K562 (cell line): Measurements from ENCODE around the gene DNAJC11. TPM values are rescaled to one million over a fixed set of nuclear protein-coding genes. Genes with fewer than 3 reads are reported as not detected.
A peak's percentile ranks its signal among the peaks of the same experiment; 100 is the strongest.

ENCODE experiments used
- ATAC-seq: fragments of 200-7000 bp; cut with Tn5 transposase; 3 replicates; pipeline ENCODE4 v1.9.1; 2020; ENCODE audit warnings: moderate library complexity
- BruUV-seq: library from RNA; stranded (reverse); fragments of 400-500 nt; replicated peaks from 2 replicates; lab custom pipeline; 2021; lab: Mats Ljungman, UMichigan
- CTCF ChIA-PET: fragments of 300-600 bp; formaldehyde crosslinking; extraction: SDS; loops from one replicate; lab custom pipeline; 2021; ENCODE audit warnings: low intra/inter-chr PET ratio; lab: Yijun Ruan, JAX
- POLR2A ChIA-PET: fragments of 300-600, 350-650 bp; sonication (Branson Sonifier 250); formaldehyde crosslinking; extraction: SDS; loops from one replicate; lab custom pipeline; 2021; ENCODE audit warnings: antibody characterized with exemption, inconsistent platforms; lab: Yijun Ruan, JAX
- DNase-seq, 4 experiments: peaks; one replicate each; pipeline versions ENCODE4 v3.0.0 to v3.0.0-alpha.2; 2011 to 2018; ENCODE audit warnings: low spot score in 3 of 4, mixed read lengths in 3 of 4; ENCODE audit errors: extremely low read depth in 1 of 4
- FAIRE-seq: peaks from 2 replicates; lab custom pipeline; 2011; peaks lifted over from hg19 to GRCh38; lab: Jason Lieb, UNC
- H2AFZ ChIP-seq: 2 replicates; pipeline ENCODE4 v1.6.0; 2011; ENCODE audit warnings: low read depth, low read length, control low read depth, inconsistent platforms
- H3K27ac ChIP-seq: fragments of 200-600 bp; 3 replicates; pipeline ENCODE4 v1.8.0; 2011; ENCODE audit warnings: low read depth, mild to moderate bottlenecking, control low read depth, inconsistent platforms, low read length, moderate library complexity, mixed read lengths; ENCODE audit errors: extremely low read depth
- H3K27me3 ChIP-seq, 2 experiments: fragments of 300-600 bp in 1 of 2; 2 replicates in 1 of 2; 3 replicates in 1 of 2; pipeline versions ENCODE4 v1.6.0 to v1.8.0; 2011; ENCODE audit warnings: inconsistent platforms in 2 of 2, low read length in 2 of 2, mild to moderate bottlenecking in 1 of 2, mixed read lengths in 1 of 2, moderate library complexity in 1 of 2; ENCODE audit not compliant: control insufficient read depth in 2 of 2, insufficient read depth in 2 of 2
- H3K36me3 ChIP-seq: fragments of 300-600 bp; 3 replicates; pipeline ENCODE4 v1.8.0; 2011; ENCODE audit warnings: mild to moderate bottlenecking, low read length, inconsistent platforms; ENCODE audit not compliant: control insufficient read depth, insufficient read depth
- H3K4me1 ChIP-seq, 2 experiments: fragments of 200-600 bp in 1 of 2; replicated peaks in 1 of 2; 2 replicates in 1 of 2; 3 replicates in 1 of 2; pipeline versions ENCODE4 v1.5.1 to v1.8.0; 2011; ENCODE audit warnings: inconsistent platforms in 2 of 2, low read length in 2 of 2, mild to moderate bottlenecking in 1 of 2, mixed read lengths in 1 of 2, moderate library complexity in 1 of 2; ENCODE audit not compliant: control insufficient read depth in 2 of 2, insufficient read depth in 2 of 2
- H3K4me2 ChIP-seq: 2 replicates; pipeline ENCODE4 v1.6.1; 2011; ENCODE audit warnings: low read length, control low read depth, inconsistent platforms, mixed read lengths; ENCODE audit not compliant: insufficient read depth
- H3K4me3 ChIP-seq: fragments of 200-600 bp; sonication (generic), shearing (Covaris generic); 2 replicates; pipeline ENCODE4 v1.5.1; 2016; ENCODE audit warnings: control low read depth, inconsistent platforms
- H3K79me2 ChIP-seq: fragments of 200-600 bp; 3 replicates; pipeline ENCODE4 v1.8.0; 2011; ENCODE audit warnings: low read length, inconsistent platforms; ENCODE audit not compliant: control insufficient read depth, insufficient read depth
- H3K9ac ChIP-seq, 2 experiments: 2 replicates each; pipeline versions ENCODE4 v1.6.0 to v1.6.1; 2011; ENCODE audit warnings: low read depth in 2 of 2, low read length in 2 of 2, control low read depth in 1 of 2, inconsistent platforms in 1 of 2, mild to moderate bottlenecking in 1 of 2, mixed read lengths in 1 of 2; ENCODE audit not compliant: insufficient read depth in 1 of 2
- H3K9me1 ChIP-seq: one replicate; pipeline ENCODE4 v1.6.0; 2011; ENCODE audit warnings: inconsistent platforms, mild to moderate bottlenecking, low read length, moderate library complexity; ENCODE audit not compliant: control insufficient read depth, insufficient read depth
- H3K9me3 ChIP-seq: replicated peaks from 2 replicates; pipeline ENCODE4 v1.5.1; 2011; ENCODE audit warnings: low read depth, low read length, inconsistent platforms; ENCODE audit not compliant: control insufficient read depth, insufficient read depth
- H4K20me1 ChIP-seq: replicated peaks from 2 replicates; pipeline ENCODE4 v1.6.1; 2011; ENCODE audit warnings: low read length, inconsistent platforms, mixed read lengths; ENCODE audit not compliant: control insufficient read depth, insufficient read depth
- ARHGAP35 ChIP-seq: fragments of 450-650 bp; IDR thresholded peaks from 2 replicates; pipeline ENCODE4 v1.6.1; 2018; ENCODE audit not compliant: partially characterized antibody
- E2F6 ChIP-seq, 2 experiments: IDR thresholded peaks; 2 replicates each; pipeline ENCODE4 v1.6.1; 2011; ENCODE audit warnings: borderline replicate concordance in 1 of 2, control low read depth in 1 of 2, low read depth in 1 of 2, low read length in 1 of 2, mild to moderate bottlenecking in 1 of 2, mixed read lengths in 1 of 2, moderate library complexity in 1 of 2; ENCODE audit not compliant: insufficient read depth in 1 of 2, insufficient read length in 1 of 2, poor library complexity in 1 of 2, severe bottlenecking in 1 of 2; ENCODE audit errors: extremely low read depth in 1 of 2
- FOXP4 ChIP-seq: sonication (generic); formaldehyde crosslinking; IDR thresholded peaks from 2 replicates; pipeline ENCODE4 v1.8.0; 2022; ENCODE audit warnings: mild to moderate bottlenecking, missing genetic modification reagents, borderline replicate concordance
- GABPA ChIP-seq: fragments of 200-800 bp; sonication (Bioruptor generic); conservative IDR thresholded peaks from 2 replicates; pipeline ENCODE4 v1.6.1; 2016; ENCODE audit warnings: low read depth, missing genetic modification characterization, missing compliant biosample characterization
- OTX1 ChIP-seq: fragments of 450-650 bp; formaldehyde crosslinking; IDR thresholded peaks from 2 replicates; pipeline ENCODE4 v1.4.0; 2022; ENCODE audit warnings: mild to moderate bottlenecking
- TAF1 ChIP-seq: IDR thresholded peaks from 2 replicates; pipeline ENCODE4 v1.6.1; 2011; ENCODE audit warnings: mild to moderate bottlenecking, low read length, moderate library complexity; ENCODE audit not compliant: insufficient read depth, control insufficient read depth, severe bottlenecking; ENCODE audit errors: extremely low read depth
- UBTF ChIP-seq, 2 experiments: IDR thresholded peaks; 2 replicates each; pipeline ENCODE4 v1.6.1; 2012; ENCODE audit warnings: improper control_type of control experiment in 2 of 2, low read depth in 2 of 2, low read length in 2 of 2, borderline replicate concordance in 1 of 2
- ZNF165 ChIP-seq: fragments of 250-450 bp; sonication (Bioruptor Pico); IDR thresholded peaks from 2 replicates; pipeline ENCODE4 v1.4.0; 2020; ENCODE audit warnings: borderline replicate concordance
- ZNF586 ChIP-seq: fragments of 450-650 bp; formaldehyde crosslinking; conservative IDR thresholded peaks from 2 replicates; pipeline ENCODE4 v1.4.0; 2020; ENCODE audit warnings: mild to moderate bottlenecking, moderate library complexity
- WGBS: fragments of 100-300 bp; shearing (Covaris generic); methylation state at CpG from one replicate; pipeline ENCODE4 v1.1.6; 2016; ENCODE audit warnings: low coverage, mixed read lengths; ENCODE audit not compliant: insufficient coverage; ENCODE audit errors: missing lambda C conversion rate; 5-methylcytosine and 5-hydroxymethylcytosine counted together
- in situ Hi-C: fragments of 300-500 bp; cut with MboI; formaldehyde crosslinking; loops from 4 replicates; pipeline ENCODE4 v1.15.0; 2018; ENCODE audit warnings: inconsistent platforms, mixed read lengths
- intact Hi-C: fragments of 100-400 bp; cut with micrococcal nuclease; formaldehyde crosslinking; loops from 2 replicates; pipeline ENCODE4 v1.14.2; 2022
- polyA plus RNA-seq, 8 experiments: library from polyadenylated mRNA; depleted of rRNA in 4 of 8; stranded (reverse) in 5 of 8; unstranded in 3 of 8; fragments of >200 nt; fragmentation: Nextera tagmentation in 2 of 8; fragmentation: Illumina TruSeq in 1 of 8; extraction: Ambion mirVana in 2 of 8; extraction: Trizol in 1 of 8; gene quantifications; 2 replicates each; pipeline versions ENCODE4 v1.2.1 to v1.2.3, GENCODE V29; 2011 to 2014; ENCODE audit warnings: inconsistent platforms in 1 of 8, missing spikeins in 1 of 8
- total RNA-seq, 7 experiments: library from RNA; depleted of rRNA in 6 of 7; stranded (reverse); fragments of >200 nt in 6 of 7; fragmentation: Illumina TruSeq in 2 of 7; extraction: Trizol in 2 of 7; gene quantifications; 2 replicates each; pipeline versions ENCODE4 v1.2.1 to v1.2.3, GENCODE V29; 2011 to 2021; ENCODE audit warnings: low replicate concordance in 1 of 7

The DNAJC11 gene
- total and polyA plus RNA-seq, 9 of the 15 experiments (the other 6 are each of a cell fraction or from before 2014, with no cell fraction given) = 14.1 to 123 (median 76.6) TPM

GRCh38 chr1:6614019-6614928 is 87.3 kb downstream of the DNAJC11 start:
- peak; percentile 91 to 97 (median 95) for DNase-seq
- H3K9ac ChIP-seq = peak overlapping the region; percentile 79 to 97
- ChIA-PET POLR2A (interaction anchor here (0.6 to 1.2 kb wide), 6 partner anchors 9 to 53 kb away, joined by 3 to 10 read pairs (median 4); partner anchors contain the start of gene KLHL21), CTCF (no interaction called here)
- no peaks in the 10 kb centered on the region for H3K9me1 ChIP-seq
- no peak for FAIRE-seq
- peak overlapping the region; percentile 97 for H3K4me3 ChIP-seq
- H3K27me3 ChIP-seq = no peaks in the 10 kb centered on the region
- H3K27ac ChIP-seq = peak overlapping the region; percentile 93
- H2AFZ ChIP-seq = peak overlapping the region; percentile 60; the same call in 1 of the 2 replicates
- peak overlapping the region; percentile 76; the same call in 1 of the 2 replicates for H3K4me2 ChIP-seq
- WGBS = 1% methylated on average over 28 of the region's 117 CpGs
- peak; percentile 18 for ATAC-seq
- peaks cover 31% of the 10 kb centered on the region; the same call in 2 of the 3 replicates for H3K36me3 ChIP-seq
- peaks cover 71% of the 10 kb centered on the region for H3K79me2 ChIP-seq
- H3K9me3 ChIP-seq = no peaks in the 10 kb centered on the region
- in situ Hi-C loops = no loop called here
- BruUV-seq = no TSS peak
- peaks cover 14% of the 10 kb centered on the region for H4K20me1 ChIP-seq
- intact Hi-C loops = no loop called here
- peaks cover 20 to 44% of the 10 kb centered on the region in 2 experiments for H3K4me1 ChIP-seq
- TF ChIP-seq GABPA (tag) = 0 out of 2 replicates have a peak, but pooled peaks have one; percentile 30
- TF ChIP-seq TAF1 = peak; percentile 33
- TF ChIP-seq ARHGAP35 = no peak
- no peak for TF ChIP-seq ZNF586 (CRISPR knock-in tag)
- peak in 1 of 2 experiments; percentile 13 for TF ChIP-seq E2F6 (IDR thresholded peaks at IDR 0.05; ENCODE audit: borderline replicate concordance in 1 of 2, extremely low read depth in 1 of 2, insufficient read depth in 1 of 2, insufficient read length in 1 of 2, low read depth in 1 of 2, low read length in 1 of 2, poor library complexity in 1 of 2, severe bottlenecking in 1 of 2)
- no peak for TF ChIP-seq FOXP4 (CRISPR knock-in tag)
- TF ChIP-seq OTX1 (CRISPR knock-in tag) = no peak
- TF ChIP-seq UBTF (IDR thresholded peaks at IDR 0.05; ENCODE audit: borderline replicate concordance in 1 of 2, low read depth in 2 of 2, low read length in 2 of 2) = peak in 1 of 2 experiments; percentile 71; a peak in 2 of 4 replicates
- no peak for TF ChIP-seq ZNF165 (CRISPR knock-in tag)
